GM19193 (cell line): ENCODE data around the gene ARHGAP26.

Experiments
- POLR2A ChIP-seq: IDR thresholded peaks from 4 replicates; pipeline ENCODE4 v1.6.1; 2011; ENCODE audit not compliant: insufficient read depth, insufficient read length; ENCODE audit errors: extremely low read depth

Gene ARHGAP26

GRCh38 chr5:142869886-142870285, 99.7 kb downstream of the ARHGAP26 start:
- no peak for TF ChIP-seq POLR2A

DNA sequence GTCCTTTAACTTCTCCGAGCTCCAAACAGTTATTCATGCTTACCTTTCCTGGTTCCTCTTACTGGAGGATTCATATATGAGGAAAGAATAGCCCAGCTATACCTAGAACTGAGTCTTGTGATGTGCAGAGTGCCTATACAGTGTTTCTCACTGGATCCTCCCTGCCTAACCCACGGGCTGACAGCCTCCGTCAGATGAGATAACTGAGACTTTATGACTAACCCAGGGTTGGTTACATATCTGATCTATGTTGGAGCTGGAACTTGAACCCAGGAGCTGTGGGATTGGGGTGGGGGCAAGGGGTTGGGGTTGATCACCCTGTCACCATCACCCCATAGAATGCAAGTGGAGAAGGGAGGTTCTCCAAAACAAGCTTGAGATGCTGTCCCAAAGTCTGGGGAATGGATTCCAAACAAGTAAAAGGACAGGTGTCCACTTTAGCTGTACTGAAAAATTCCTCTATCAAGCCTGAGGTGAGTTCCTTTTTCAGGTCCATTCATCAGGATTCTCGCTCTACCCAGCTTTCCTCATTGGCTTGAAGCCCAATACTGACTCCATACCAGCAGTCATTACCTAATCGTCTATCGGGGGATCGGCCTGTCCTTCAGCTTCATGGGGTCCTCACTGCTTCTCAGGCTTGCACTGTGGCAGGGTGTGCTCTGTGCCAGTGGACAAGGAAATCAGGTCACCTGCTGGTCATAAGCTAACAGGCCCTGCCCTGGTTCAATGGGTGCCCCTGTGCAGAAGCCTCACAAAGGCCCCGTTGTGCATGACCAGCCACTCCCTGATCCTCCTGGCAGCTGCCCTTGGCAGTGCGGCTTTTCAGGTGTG, 100.6 kb downstream of the ARHGAP26 start:
- TF ChIP-seq POLR2A: no peak

DNA sequence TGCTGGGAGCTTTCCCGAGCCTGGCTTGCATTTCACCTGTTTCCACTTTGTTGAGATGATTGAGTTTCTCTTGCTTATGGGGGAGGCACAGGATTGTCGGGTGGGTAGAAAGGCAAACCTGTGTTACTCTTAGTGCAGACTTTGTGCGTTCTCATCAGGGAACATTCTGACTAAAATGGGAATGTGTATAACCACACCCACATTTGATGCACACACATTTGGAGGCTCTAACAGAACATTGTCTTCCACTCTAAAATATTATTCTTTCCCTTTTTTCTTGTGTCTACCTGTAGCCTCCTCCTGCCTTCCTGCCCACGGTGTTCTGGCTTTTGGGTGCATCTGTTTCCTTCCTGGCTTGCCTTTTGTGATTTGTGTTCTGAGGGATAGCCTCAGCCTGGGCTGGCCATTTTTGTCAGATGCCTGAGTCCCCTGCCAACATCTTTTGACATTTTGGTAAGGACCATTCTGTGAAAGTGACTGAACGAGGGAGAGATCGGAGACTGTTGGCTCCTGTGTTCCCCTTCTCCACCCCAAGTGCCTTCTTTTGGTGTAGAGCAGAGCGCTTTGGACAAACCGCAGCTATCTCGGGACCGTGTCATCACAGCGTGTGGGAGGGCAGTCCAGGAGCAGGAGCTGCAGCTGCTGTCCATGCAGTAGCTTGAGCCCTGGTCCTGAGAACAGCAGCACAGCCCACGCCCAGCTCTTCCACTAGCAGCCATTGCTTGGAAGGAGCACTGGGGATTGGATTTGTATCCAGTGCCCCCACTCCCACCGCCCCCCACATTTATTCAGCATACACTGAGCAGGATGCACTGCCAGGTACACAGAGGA, 101.4 kb downstream of the ARHGAP26 start:
- no peak for TF ChIP-seq POLR2A

DNA sequence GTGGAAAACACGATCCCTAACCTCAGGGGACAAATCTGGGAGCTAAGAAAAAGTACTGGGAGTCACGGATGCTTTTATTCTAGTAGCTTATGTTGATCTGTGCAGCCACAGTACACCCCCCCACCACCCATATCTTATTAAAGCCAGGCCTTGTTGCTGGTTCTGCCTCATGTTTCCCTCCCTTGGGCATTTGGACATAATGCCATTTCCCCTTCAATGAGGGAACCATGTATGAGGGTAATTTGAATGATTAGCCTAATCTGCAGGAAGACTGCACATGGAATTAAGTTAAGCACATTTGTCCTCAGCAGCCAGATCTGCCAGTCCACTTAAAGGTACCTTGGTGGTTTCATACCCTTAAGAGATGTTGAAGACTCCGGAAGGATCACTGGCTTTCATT, 102.0 kb downstream of the ARHGAP26 start:
- no peak for TF ChIP-seq POLR2A

- no peak for TF ChIP-seq POLR2A
These were observed 102.6 kb downstream of the ARHGAP26 start for GRCh38 chr5:142872795-142873194.

GRCh38 chr5:142873831-142874230, 103.7 kb downstream of the ARHGAP26 start:
- no peak for TF ChIP-seq POLR2A

DNA sequence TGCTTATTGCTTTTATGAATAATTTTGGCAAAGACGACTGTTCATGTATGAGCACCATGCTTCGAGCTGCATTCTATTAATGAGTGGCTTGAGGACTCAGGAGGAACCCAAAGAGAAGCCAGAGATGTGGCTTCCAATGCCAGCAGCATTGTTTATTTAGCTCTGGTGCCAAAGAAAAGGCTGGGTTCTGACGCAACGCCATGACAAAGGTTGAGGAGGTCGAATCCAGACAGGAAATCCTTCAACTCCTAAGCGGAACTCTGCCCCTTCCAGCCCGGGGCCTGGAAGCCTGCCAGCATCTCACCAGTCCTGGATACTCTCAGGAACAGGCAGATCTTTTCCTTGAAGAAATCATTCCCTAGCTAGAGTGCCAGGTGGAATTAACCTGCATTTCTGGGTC, 104.4 kb downstream of the ARHGAP26 start:
- no peak for TF ChIP-seq POLR2A

GRCh38 chr5:142875936-142876335, 105.8 kb downstream of the ARHGAP26 start:
- no peak for TF ChIP-seq POLR2A

- TF ChIP-seq POLR2A: no peak
These were observed 106.6 kb downstream of the ARHGAP26 start for GRCh38 chr5:142876817-142877216.

- no peak for TF ChIP-seq POLR2A
These were observed 107.9 kb downstream of the ARHGAP26 start for GRCh38 chr5:142878111-142878510.

DNA sequence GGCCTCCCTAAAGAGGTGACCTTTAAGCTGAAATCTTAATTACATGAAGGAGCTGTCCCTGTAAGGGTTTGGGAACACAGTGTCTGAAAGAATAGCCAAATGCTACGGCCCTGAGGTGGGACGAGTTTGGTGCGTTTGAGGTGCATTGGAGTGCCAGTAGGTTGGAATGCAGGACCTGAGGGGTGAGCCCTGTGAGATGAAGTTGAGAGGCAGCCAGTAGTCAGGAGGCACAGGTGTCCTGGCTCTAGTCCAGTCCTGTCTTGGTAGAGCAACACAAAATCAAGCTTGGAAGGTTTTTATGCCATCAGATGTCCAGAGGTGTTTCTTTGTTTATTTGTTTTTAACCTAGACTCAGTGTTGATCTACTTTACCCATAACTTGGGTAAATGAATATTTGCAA, 108.5 kb downstream of the ARHGAP26 start:
- no peak for TF ChIP-seq POLR2A

GRCh38 chr5:142881076-142881783, 111.1 kb downstream of the ARHGAP26 start:
- no peak for TF ChIP-seq POLR2A

DNA sequence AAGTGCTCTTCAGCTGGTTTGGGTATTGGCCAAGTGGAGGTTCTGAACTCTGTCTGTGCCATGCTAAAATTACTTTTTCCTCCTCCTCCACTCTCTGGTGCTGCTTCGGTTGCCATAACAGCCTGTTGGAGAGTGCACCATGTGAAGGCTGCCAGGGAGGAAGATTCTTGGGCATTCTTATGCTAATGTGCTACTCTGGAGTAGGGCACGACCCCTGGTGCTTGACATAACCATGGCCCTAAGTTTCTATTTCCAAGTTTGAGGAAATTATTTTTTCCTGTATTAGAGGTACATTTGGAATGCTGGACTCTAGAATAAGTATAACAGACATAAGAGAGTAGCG, 111.6 kb downstream of the ARHGAP26 start:
- no peak for TF ChIP-seq POLR2A

DNA sequence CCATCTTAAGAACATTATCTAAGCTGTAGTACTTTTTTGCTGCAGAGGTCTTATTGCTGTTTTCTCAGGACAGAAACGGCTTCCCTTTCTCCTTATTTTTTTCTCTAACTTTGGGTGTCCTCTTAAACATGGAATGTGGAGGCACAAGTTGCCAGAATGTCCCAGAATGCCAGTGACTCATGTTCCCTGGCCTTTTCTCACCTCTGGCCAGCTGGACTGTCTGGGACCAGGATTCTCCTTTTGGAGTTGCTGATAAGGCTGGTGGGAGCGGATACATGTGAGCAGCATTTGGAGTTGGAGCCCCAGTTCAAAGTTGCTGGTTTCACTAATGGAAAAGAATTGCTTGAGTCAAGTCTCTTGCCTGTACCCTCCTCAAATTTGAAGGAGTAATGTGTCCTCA, 112.8 kb downstream of the ARHGAP26 start:
- TF ChIP-seq POLR2A: no peak

GRCh38 chr5:142883438-142883837, 113.3 kb downstream of the ARHGAP26 start:
- no peak for TF ChIP-seq POLR2A
